ENCODE data around the gene ACTMAP.

The ACTMAP gene

GRCh38 chr19:40755791-40756190, 5.5 kb upstream of the ACTMAP start:
- no peak overlapping the region for H2AFZ ChIP-seq (ENCODE audit: low read length)
- no peaks in the 10 kb centered on the region for H3K9me3 ChIP-seq (replicated peaks; ENCODE audit: insufficient read depth, low read length)
- no peaks in the 10 kb centered on the region for H3K27me3 ChIP-seq (replicated peaks; ENCODE audit: insufficient read depth, low read length)
- no peaks in the 10 kb centered on the region for H3K9me2 ChIP-seq (replicated peaks; ENCODE audit: insufficient read depth, low read length)
- H3K79me2 ChIP-seq (ENCODE audit: low read length) = peaks cover 83% of the 10 kb centered on the region
- H3K4me1 ChIP-seq (ENCODE audit: low read length) = 0 out of 2 replicates have a peak, but pooled peaks cover 5% of the 10 kb centered on the region
- no peak overlapping the region for H3K4me2 ChIP-seq (ENCODE audit: low read depth, low read length)
- H3K36me3 ChIP-seq (replicated peaks; ENCODE audit: insufficient read depth, low read length) = peaks cover 8% of the 10 kb centered on the region
- DNase-seq = no peak
- H4K20me1 ChIP-seq (ENCODE audit: insufficient read depth, low read length) = peaks cover 32% of the 10 kb centered on the region
- H3K9ac ChIP-seq (ENCODE audit: low read length) = no peak overlapping the region
- peaks cover 6% of the 10 kb centered on the region for H3F3A ChIP-seq (ENCODE audit: insufficient read depth, low read length)
- H3K27ac ChIP-seq (ENCODE audit: low read length) = no peak overlapping the region
- no peak for TF ChIP-seq EZH2 (optimal IDR thresholded peaks at IDR 0.05; ENCODE audit: low read depth, low read length)
- TF ChIP-seq EZH2phosphoT487 (IDR thresholded peaks at IDR 0.05; ENCODE audit: low read length) = no peak
- TF ChIP-seq CTCF (IDR thresholded peaks at IDR 0.05; ENCODE audit: low read length) = no peak
- no peak overlapping the region for H3K4me3 ChIP-seq (ENCODE audit: low read length)

- peak overlapping the region; percentile 6; the same call in 1 of the 2 replicates for H3K4me2 ChIP-seq (ENCODE audit: low read depth, low read length)
- H4K20me1 ChIP-seq (ENCODE audit: insufficient read depth, low read length) = peaks cover 32% of the 10 kb centered on the region
- no peaks in the 10 kb centered on the region for H3K9me2 ChIP-seq (replicated peaks; ENCODE audit: insufficient read depth, low read length)
- H3K27ac ChIP-seq (ENCODE audit: low read length) = no peak overlapping the region
- DNase-seq = no peak
- TF ChIP-seq CTCF (IDR thresholded peaks at IDR 0.05; ENCODE audit: low read length) (no peak), EZH2phosphoT487 (IDR thresholded peaks at IDR 0.05; ENCODE audit: low read length) (no peak), EZH2 (optimal IDR thresholded peaks at IDR 0.05; ENCODE audit: low read depth, low read length) (no peak)
- H3K4me3 ChIP-seq (ENCODE audit: low read length) = no peak overlapping the region
- 0 out of 2 replicates have a peak, but pooled peaks cover 5% of the 10 kb centered on the region for H3K4me1 ChIP-seq (ENCODE audit: low read length)
- H3F3A ChIP-seq (ENCODE audit: insufficient read depth, low read length) = peaks cover 6% of the 10 kb centered on the region
- peaks cover 80% of the 10 kb centered on the region for H3K79me2 ChIP-seq (ENCODE audit: low read length)
- no peaks in the 10 kb centered on the region for H3K9me3 ChIP-seq (replicated peaks; ENCODE audit: insufficient read depth, low read length)
- no peaks in the 10 kb centered on the region for H3K27me3 ChIP-seq (replicated peaks; ENCODE audit: insufficient read depth, low read length)
- H3K36me3 ChIP-seq (replicated peaks; ENCODE audit: insufficient read depth, low read length) = peaks cover 7% of the 10 kb centered on the region
- H2AFZ ChIP-seq (ENCODE audit: low read length) = no peak overlapping the region
- no peak overlapping the region for H3K9ac ChIP-seq (ENCODE audit: low read length)
Measured at GRCh38 chr19:40755248-40755624, 5.0 kb upstream of the ACTMAP start.

GRCh38 chr19:40754611-40755247, 4.5 kb upstream of the ACTMAP start:
- no peak overlapping the region for H3K27ac ChIP-seq (ENCODE audit: low read length)
- H3K4me2 ChIP-seq (ENCODE audit: low read depth, low read length) = peak overlapping the region; percentile 6; the same call in 1 of the 2 replicates
- no peaks in the 10 kb centered on the region for H3K27me3 ChIP-seq (replicated peaks; ENCODE audit: insufficient read depth, low read length)
- 0 out of 2 replicates have a peak, but pooled peaks cover 5% of the 10 kb centered on the region for H3K4me1 ChIP-seq (ENCODE audit: low read length)
- peaks cover 6% of the 10 kb centered on the region for H3F3A ChIP-seq (ENCODE audit: insufficient read depth, low read length)
- no peak overlapping the region for H2AFZ ChIP-seq (ENCODE audit: low read length)
- H3K79me2 ChIP-seq (ENCODE audit: low read length) = peaks cover 83% of the 10 kb centered on the region
- H3K4me3 ChIP-seq (ENCODE audit: low read length) = no peak overlapping the region
- peaks cover 4% of the 10 kb centered on the region for H3K36me3 ChIP-seq (replicated peaks; ENCODE audit: insufficient read depth, low read length)
- TF ChIP-seq CTCF (IDR thresholded peaks at IDR 0.05; ENCODE audit: low read length) (no peak), EZH2 (optimal IDR thresholded peaks at IDR 0.05; ENCODE audit: low read depth, low read length) (no peak), EZH2phosphoT487 (IDR thresholded peaks at IDR 0.05; ENCODE audit: low read length) (no peak)
- H4K20me1 ChIP-seq (ENCODE audit: insufficient read depth, low read length) = peaks cover 32% of the 10 kb centered on the region
- no peaks in the 10 kb centered on the region for H3K9me2 ChIP-seq (replicated peaks; ENCODE audit: insufficient read depth, low read length)
- H3K9me3 ChIP-seq (replicated peaks; ENCODE audit: insufficient read depth, low read length) = no peaks in the 10 kb centered on the region
- no peak overlapping the region for H3K9ac ChIP-seq (ENCODE audit: low read length)
- no peak for DNase-seq
